ENCODE data around the gene FYB1.
"Not testable (repeated sequence)": the region's sequence is repeated elsewhere in the genome, so short reads cannot be mapped to it uniquely, and the experiment has no call there.

The FYB1 gene

GRCh38 chr5:39187831-39188731 lies 31.3 kb downstream of the FYB1 start:
- DNase-seq (ENCODE audit: low spot score), result no peak

- DNase-seq (ENCODE audit: low spot score), result no peak
These were observed 32.4 kb downstream of the FYB1 start for GRCh38 chr5:39186722-39187539.

- DNase-seq (ENCODE audit: low spot score), result no peak
These were observed 33.1 kb downstream of the FYB1 start for GRCh38 chr5:39186289-39186688.

- DNase-seq (ENCODE audit: low spot score), result no peak
These were observed 33.6 kb downstream of the FYB1 start for GRCh38 chr5:39185761-39186160.

GRCh38 chr5:39179561-39179960 lies 39.8 kb downstream of the FYB1 start:
- not testable (repeated sequence) for DNase-seq (ENCODE audit: low spot score)

- DNase-seq (ENCODE audit: low spot score), result no peak
These were observed 40.5 kb downstream of the FYB1 start for GRCh38 chr5:39178861-39179260.

- DNase-seq (ENCODE audit: low spot score), result no peak
These were observed 41.2 kb downstream of the FYB1 start for GRCh38 chr5:39178171-39178570.

GRCh38 chr5:39177631-39177964 lies 41.8 kb downstream of the FYB1 start:
- no peak for DNase-seq (ENCODE audit: low spot score)

- DNase-seq (ENCODE audit: low spot score), result no peak
These were observed 42.4 kb downstream of the FYB1 start for GRCh38 chr5:39176759-39177630.

GRCh38 chr5:39175273-39175955 lies 43.9 kb downstream of the FYB1 start:
- DNase-seq (ENCODE audit: low spot score), result no peak

- DNase-seq (ENCODE audit: low spot score), result no peak
These were observed 46.3 kb downstream of the FYB1 start for GRCh38 chr5:39173069-39173468.

- DNase-seq (ENCODE audit: low spot score), result no peak
These were observed 46.8 kb downstream of the FYB1 start for GRCh38 chr5:39172593-39172992.

- DNase-seq (ENCODE audit: low spot score), result no peak
These were observed 47.7 kb downstream of the FYB1 start for GRCh38 chr5:39171647-39172046.

- no peak for DNase-seq (ENCODE audit: low spot score)
These were observed 50.3 kb downstream of the FYB1 start for GRCh38 chr5:39169081-39169480.

GRCh38 chr5:39167972-39168342 lies 51.4 kb downstream of the FYB1 start:
- DNase-seq (ENCODE audit: low spot score), result no peak

- DNase-seq (ENCODE audit: low spot score), result no peak
These were observed 52.0 kb downstream of the FYB1 start for GRCh38 chr5:39167141-39167971.

GRCh38 chr5:39164529-39165402 lies 54.6 kb downstream of the FYB1 start:
- no peak for DNase-seq (ENCODE audit: low spot score)

GRCh38 chr5:39164016-39164415 lies 55.3 kb downstream of the FYB1 start:
- no peak for DNase-seq (ENCODE audit: low spot score)

GRCh38 chr5:39161578-39161977 lies 57.8 kb downstream of the FYB1 start:
- no peak for DNase-seq (ENCODE audit: low spot score)
